Neural crest cell (in vitro differentiated cells): ENCODE results near the gene SDE2. TPM values are rescaled to one million over a fixed set of nuclear protein-coding genes. Genes with fewer than 3 reads are reported as not detected.
"Not testable (repeated sequence)": the region's sequence is repeated elsewhere in the genome, so short reads cannot be mapped to it uniquely, and the experiment has no call there.

ENCODE experiments used
- DNase-seq: peaks from one replicate; pipeline ENCODE4 v3.0.0; 2021; ENCODE audit warnings: low read depth, mixed read lengths, low spot score
- H3K27ac Mint-ChIP-seq: one replicate; pipeline ENCODE4 v1.8.0; 2021; ENCODE audit warnings: mild to moderate bottlenecking, mixed read lengths; ENCODE audit not compliant: unreplicated experiment
- H3K27me3 Mint-ChIP-seq: 2 replicates; pipeline ENCODE4 v1.8.0; 2021; ENCODE audit warnings: low read depth, mild to moderate bottlenecking, mixed read lengths
- H3K36me3 Mint-ChIP-seq: 2 replicates; pipeline ENCODE4 v1.8.0; 2021; ENCODE audit warnings: low read depth, mild to moderate bottlenecking, mixed read lengths
- H3K4me1 Mint-ChIP-seq: 2 replicates; pipeline ENCODE4 v1.8.0; 2021; ENCODE audit warnings: mixed read lengths
- H3K4me3 Mint-ChIP-seq: one replicate; pipeline ENCODE4 v1.8.0; 2021; ENCODE audit warnings: mild to moderate bottlenecking, mixed read lengths
- H3K9me3 Mint-ChIP-seq: 2 replicates; pipeline ENCODE4 v1.8.0; 2021; ENCODE audit warnings: mixed read lengths
- CTCF ChIP-seq: fragments of 200-600 bp; sonication (generic); conservative IDR thresholded peaks from 2 replicates; pipeline ENCODE4 v1.5.0; 2021; ENCODE audit warnings: antibody characterized with exemption, mild to moderate bottlenecking
- total RNA-seq: library from RNA; stranded (reverse); gene quantifications from 2 replicates; pipeline ENCODE4 v1.2.1, GENCODE V29; 2021

Gene SDE2
- total RNA-seq, 1 donor from 2014 or later, result 18.1 TPM

- peaks cover 9% of the 10 kb centered on the region for H3K4me1 Mint-ChIP-seq
- no peaks in the 10 kb centered on the region for H3K27me3 Mint-ChIP-seq
- no peak overlapping the region for H3K4me3 Mint-ChIP-seq
- no peak for TF ChIP-seq CTCF
- no peaks in the 10 kb centered on the region for H3K9me3 Mint-ChIP-seq
- H3K27ac Mint-ChIP-seq, result no peak overlapping the region
- no peaks in the 10 kb centered on the region for H3K36me3 Mint-ChIP-seq
- DNase-seq, result no peak
Observed at GRCh38 chr1:225972344-225973152, 26.6 kb downstream of the SDE2 start.

GRCh38 chr1:225970592-225971157 is 28.5 kb downstream of the SDE2 start:
- not testable (repeated sequence) for H3K4me1 Mint-ChIP-seq, H3K4me3 Mint-ChIP-seq, H3K9me3 Mint-ChIP-seq, DNase-seq, H3K27me3 Mint-ChIP-seq, H3K36me3 Mint-ChIP-seq
- H3K27ac Mint-ChIP-seq, result peak overlapping the region; percentile 54

GRCh38 chr1:225969751-225970150 is 29.4 kb downstream of the SDE2 start:
- H3K27ac Mint-ChIP-seq, H3K36me3 Mint-ChIP-seq, H3K9me3 Mint-ChIP-seq, H3K27me3 Mint-ChIP-seq, H3K4me1 Mint-ChIP-seq, DNase-seq, H3K4me3 Mint-ChIP-seq: not testable (repeated sequence)

GRCh38 chr1:225965231-225965630 is 33.9 kb downstream of the SDE2 start:
- H3K4me3 Mint-ChIP-seq, result no peak overlapping the region
- peaks cover 5% of the 10 kb centered on the region for H3K27me3 Mint-ChIP-seq
- H3K4me1 Mint-ChIP-seq, result peaks cover 5% of the 10 kb centered on the region
- H3K27ac Mint-ChIP-seq, result no peak overlapping the region
- no peaks in the 10 kb centered on the region for H3K36me3 Mint-ChIP-seq
- no peak for TF ChIP-seq CTCF
- no peaks in the 10 kb centered on the region for H3K9me3 Mint-ChIP-seq
- DNase-seq, result no peak

GRCh38 chr1:225963735-225964530 is 35.2 kb downstream of the SDE2 start:
- TF ChIP-seq CTCF, result no peak
- Mint-ChIP-seq H3K4me3 (no peak overlapping the region), H3K27ac (no peak overlapping the region), H3K36me3 (no peaks in the 10 kb centered on the region), H3K4me1 (peaks cover 3% of the 10 kb centered on the region), H3K27me3 (peaks cover 5% of the 10 kb centered on the region), H3K9me3 (no peaks in the 10 kb centered on the region)
- DNase-seq, result no peak

GRCh38 chr1:225962440-225962975 is 36.6 kb downstream of the SDE2 start:
- no peak overlapping the region for H3K27ac Mint-ChIP-seq
- H3K4me3 Mint-ChIP-seq, result no peak overlapping the region
- peaks cover 5% of the 10 kb centered on the region for H3K27me3 Mint-ChIP-seq
- H3K36me3 Mint-ChIP-seq, result no peaks in the 10 kb centered on the region
- DNase-seq, result peak; percentile 74
- no peaks in the 10 kb centered on the region for H3K9me3 Mint-ChIP-seq
- TF ChIP-seq CTCF, result peak; percentile 70
- no peaks in the 10 kb centered on the region for H3K4me1 Mint-ChIP-seq
